Right atrium auricular region (tissue), 2 donors: ENCODE measurements around the gene RBM39. TPM values are rescaled to one million over a fixed set of nuclear protein-coding genes. Genes with fewer than 3 reads are reported as not detected.

Experiments
- DNase-seq: peaks from one replicate; pipeline ENCODE4 v3.0.0-alpha.2; 2019; ENCODE audit warnings: low spot score
- H3K27ac ChIP-seq, 2 donors: fragments of 200-600 bp; sonication (generic); 1 replicate in 1 of 2; 2 replicates in 1 of 2; pipeline ENCODE4 v1.5.1; 2016 to 2019
- H3K27me3 ChIP-seq, 2 donors: fragments of 200-600 bp; sonication (generic); one replicate each; pipeline versions ENCODE4 v1.5.1 to v1.6.0; 2017 to 2019
- H3K36me3 ChIP-seq: fragments of 200-600 bp; sonication (generic); one replicate; pipeline ENCODE4 v1.5.1; 2016
- H3K4me1 ChIP-seq, 2 donors: fragments of 200-600 bp; sonication (generic); one replicate each; pipeline versions ENCODE4 v1.5.1 to v1.6.0; 2017 to 2019
- H3K4me3 ChIP-seq, 2 donors: fragments of 200-600 bp; sonication (generic); 1 replicate in 1 of 2; 2 replicates in 1 of 2; pipeline ENCODE4 v1.5.1; 2017 to 2019; ENCODE audit warnings: mild to moderate bottlenecking in 1 of 2, moderate library complexity in 1 of 2
- H3K9me3 ChIP-seq, 2 donors: fragments of 200-600 bp; sonication (generic); one replicate each; pipeline ENCODE4 v1.5.1; 2019
- CTCF ChIP-seq, 2 donors: fragments of 200-600 bp; sonication (generic); IDR thresholded peaks; one replicate each; pipeline ENCODE4 v1.5.1; 2019; ENCODE audit warnings: antibody characterized with exemption in 2 of 2
- total RNA-seq, 2 donors: library from RNA; depleted of rRNA; stranded (reverse); fragments of >200 nt; gene quantifications; one replicate each; pipeline ENCODE4 v1.1.0, GENCODE V29; 2016

The RBM39 gene
- total RNA-seq, 2 donors from 2014 or later: 106 to 112 TPM

- peaks cover 10% of the 10 kb centered on the region for H3K36me3 ChIP-seq
- H3K4me1 ChIP-seq: peaks cover 0 to 37% of the 10 kb centered on the region in 2 donors
- TF ChIP-seq CTCF (IDR thresholded peaks at IDR 0.05): no peak
- no peaks in the 10 kb centered on the region for H3K27me3 ChIP-seq
- DNase-seq: peak; percentile 79
- peak overlapping the region; percentile 54 to 69 for H3K27ac ChIP-seq
- no peaks in the 10 kb centered on the region for H3K9me3 ChIP-seq
- no peak overlapping the region for H3K4me3 ChIP-seq
These were observed 34.5 kb upstream of the RBM39 start for GRCh38 chr20:35776513-35777101.

- TF ChIP-seq CTCF (IDR thresholded peaks at IDR 0.05): no peak
- Histone ChIP-seq H3K9me3 (no peaks in the 10 kb centered on the region), H3K27ac (peak overlapping the region in 1 of 2 donors; percentile 97), H3K4me1 (peaks cover 0 to 59% of the 10 kb centered on the region in 2 donors), H3K27me3 (no peaks in the 10 kb centered on the region), H3K36me3 (peaks cover 5% of the 10 kb centered on the region), H3K4me3 (no peak overlapping the region)
- no peak for DNase-seq
These were observed 32.3 kb upstream of the RBM39 start for GRCh38 chr20:35774391-35774790.

GRCh38 chr20:35773154-35773751 is 31.2 kb upstream of the RBM39 start:
- DNase-seq: peak; percentile 63
- Histone ChIP-seq H3K27me3 (no peaks in the 10 kb centered on the region), H3K36me3 (no peaks in the 10 kb centered on the region), H3K9me3 (no peaks in the 10 kb centered on the region), H3K4me3 (peak overlapping the region; percentile 55 to 79), H3K4me1 (peaks cover 0 to 70% of the 10 kb centered on the region in 2 donors), H3K27ac (peak overlapping the region; percentile 89 to 97)
- TF ChIP-seq CTCF (IDR thresholded peaks at IDR 0.05): no peak

GRCh38 chr20:35772563-35773058 is 30.6 kb upstream of the RBM39 start:
- peak overlapping the region; percentile 89 to 97 for H3K27ac ChIP-seq
- H3K9me3 ChIP-seq: no peaks in the 10 kb centered on the region
- peaks cover 0 to 74% of the 10 kb centered on the region in 2 donors for H3K4me1 ChIP-seq
- DNase-seq: no peak
- H3K36me3 ChIP-seq: no peaks in the 10 kb centered on the region
- no peak for TF ChIP-seq CTCF (IDR thresholded peaks at IDR 0.05)
- peak overlapping the region; percentile 55 to 79 for H3K4me3 ChIP-seq
- H3K27me3 ChIP-seq: no peaks in the 10 kb centered on the region

GRCh38 chr20:35771689-35772562 is 29.9 kb upstream of the RBM39 start, which contains the start of gene PHF20:
TSS of gene PHF20 (plus strand) at chr20:35772015. CDS start at chr20:35801523, 29,508 bp downstream.
- no peaks in the 10 kb centered on the region for H3K9me3 ChIP-seq
- H3K4me3 ChIP-seq: peak within 1 kb of the TSS; percentile 55 to 79
- peak within 1 kb of the TSS; percentile 89 to 97 for H3K27ac ChIP-seq
- no peaks in the 10 kb centered on the region for H3K27me3 ChIP-seq
- no peak for TF ChIP-seq CTCF (IDR thresholded peaks at IDR 0.05)
- H3K4me1 ChIP-seq: peaks cover 0 to 72% of the 10 kb centered on the region in 2 donors
- H3K36me3 ChIP-seq: no peaks in the 10 kb centered on the region
- DNase-seq: peak; percentile 99
